IMR-90 (cell line): ENCODE results near the gene GLT1D1.

ENCODE experiments used
- CEBPB ChIP-seq: IDR thresholded peaks from 2 replicates; pipeline ENCODE4 v1.6.1; 2012; ENCODE audit warnings: low read depth, low read length, improper control_type of control experiment
- CHD1 ChIP-seq: IDR thresholded peaks from 2 replicates; pipeline ENCODE4 v1.6.1; 2012; ENCODE audit warnings: low read depth, low read length, improper control_type of control experiment
- CTCF ChIP-seq: conservative IDR thresholded peaks from 2 replicates; pipeline ENCODE4 v1.5.1; 2012; ENCODE audit warnings: mild to moderate bottlenecking, low read depth, low read length, improper control_type of control experiment
- ELK1 ChIP-seq: fragments of 150-350 bp; IDR thresholded peaks from 2 replicates; pipeline ENCODE4 v1.6.1; 2016; ENCODE audit warnings: low read depth, mild to moderate bottlenecking, low read length, moderate library complexity, borderline replicate concordance
- MXI1 ChIP-seq: IDR thresholded peaks from 2 replicates; pipeline ENCODE4 v1.6.1; 2012; ENCODE audit warnings: low read depth, mild to moderate bottlenecking, low read length, moderate library complexity, borderline replicate concordance
- POLR2A ChIP-seq: IDR thresholded peaks from 2 replicates; pipeline ENCODE4 v1.6.1; 2012; ENCODE audit warnings: mild to moderate bottlenecking, low read depth, low read length
- RAD21 ChIP-seq: IDR thresholded peaks from 2 replicates; pipeline ENCODE4 v1.6.1; 2012; ENCODE audit warnings: low read length, improper control_type of control experiment
- RFX5 ChIP-seq: IDR thresholded peaks from 2 replicates; pipeline ENCODE4 v1.8.0; 2012; ENCODE audit warnings: low read depth, mild to moderate bottlenecking, low read length, moderate library complexity
- SMC3 ChIP-seq: fragments of 150-350 bp; IDR thresholded peaks from 2 replicates; pipeline ENCODE4 v1.6.1; 2016; ENCODE audit warnings: low read depth, mild to moderate bottlenecking, antibody characterized with exemption, low read length, moderate library complexity
- USF2 ChIP-seq: fragments of 150-350 bp; IDR thresholded peaks from 2 replicates; pipeline ENCODE4 v1.6.1; 2017; ENCODE audit warnings: mild to moderate bottlenecking, antibody characterized with exemption, low read length, low read depth

GRCh38 chr12:129025055-129025454 lies 171.8 kb downstream of the GLT1D1 start:
- TF ChIP-seq MXI1 (no peak), CEBPB (no peak), RFX5 (no peak), POLR2A (no peak), RAD21 (no peak), CTCF (no peak), USF2 (no peak), CHD1 (no peak), ELK1 (no peak), SMC3 (no peak)
